Dermis microvascular lymphatic vessel endothelial cell (primary cell): ENCODE results near the gene FOXB1. TPM values are rescaled to one million over a fixed set of nuclear protein-coding genes. Genes with fewer than 3 reads are reported as not detected.

Experiments
- DNase-seq, 2 donors: peaks; one replicate each; pipeline versions ENCODE4 v3.0.0 to v3.0.0-alpha.2; 2010; ENCODE audit warnings: low read depth in 2 of 2
- total RNA-seq: library from RNA; depleted of rRNA; stranded (reverse); fragments of >200 nt; gene quantifications from 2 replicates; pipeline ENCODE4 v1.2.1, GENCODE V29; 2014

Gene FOXB1
- total RNA-seq, 1 donor from 2014 or later = not detected

GRCh38 chr15:59998950-59999611, 5.0 kb upstream of the FOXB1 start:
- no peak for DNase-seq

GRCh38 chr15:59999612-60000112, 4.4 kb upstream of the FOXB1 start:
- no peak for DNase-seq

DNA sequence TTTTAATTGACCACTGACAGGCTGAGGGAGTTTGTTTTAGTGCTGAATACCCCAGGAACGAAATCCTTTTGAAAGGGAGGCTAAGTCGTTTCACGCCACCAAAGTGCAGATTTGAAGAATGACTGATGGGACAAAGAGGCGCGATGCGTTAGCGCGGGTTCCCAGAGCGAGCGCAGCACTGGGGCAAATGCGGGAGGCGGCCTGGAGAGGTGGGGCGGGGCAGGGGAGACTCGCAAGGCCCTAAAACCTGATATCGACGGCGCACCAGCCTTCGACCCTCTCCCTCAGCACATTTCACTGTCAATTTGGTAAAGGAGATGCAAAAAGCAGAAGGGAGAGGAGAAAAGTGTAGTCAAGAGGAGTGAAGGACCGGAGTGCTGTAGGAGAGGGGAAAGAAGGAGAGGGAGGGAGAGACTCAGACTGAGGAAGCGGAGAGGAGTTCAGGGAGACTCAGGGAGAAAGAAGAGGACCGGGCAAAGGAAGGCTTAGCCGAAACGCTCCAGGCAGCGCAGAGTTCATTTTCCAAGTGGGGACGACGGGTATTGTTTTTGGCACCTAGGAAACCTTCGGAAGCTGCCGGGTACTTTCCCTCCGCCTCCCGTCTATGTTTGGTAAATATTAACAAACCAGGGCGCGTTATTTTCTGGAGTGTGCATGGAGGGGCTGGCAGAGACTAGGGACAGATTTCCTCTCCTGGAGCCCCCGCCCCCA, 3.8 kb upstream of the FOXB1 start:
- DNase-seq = no peak

- no peak for DNase-seq
Measured at GRCh38 chr15:60000824-60001609, 3.1 kb upstream of the FOXB1 start.

- no peak for DNase-seq
Measured at GRCh38 chr15:60001610-60002527, 2.2 kb upstream of the FOXB1 start.

DNA sequence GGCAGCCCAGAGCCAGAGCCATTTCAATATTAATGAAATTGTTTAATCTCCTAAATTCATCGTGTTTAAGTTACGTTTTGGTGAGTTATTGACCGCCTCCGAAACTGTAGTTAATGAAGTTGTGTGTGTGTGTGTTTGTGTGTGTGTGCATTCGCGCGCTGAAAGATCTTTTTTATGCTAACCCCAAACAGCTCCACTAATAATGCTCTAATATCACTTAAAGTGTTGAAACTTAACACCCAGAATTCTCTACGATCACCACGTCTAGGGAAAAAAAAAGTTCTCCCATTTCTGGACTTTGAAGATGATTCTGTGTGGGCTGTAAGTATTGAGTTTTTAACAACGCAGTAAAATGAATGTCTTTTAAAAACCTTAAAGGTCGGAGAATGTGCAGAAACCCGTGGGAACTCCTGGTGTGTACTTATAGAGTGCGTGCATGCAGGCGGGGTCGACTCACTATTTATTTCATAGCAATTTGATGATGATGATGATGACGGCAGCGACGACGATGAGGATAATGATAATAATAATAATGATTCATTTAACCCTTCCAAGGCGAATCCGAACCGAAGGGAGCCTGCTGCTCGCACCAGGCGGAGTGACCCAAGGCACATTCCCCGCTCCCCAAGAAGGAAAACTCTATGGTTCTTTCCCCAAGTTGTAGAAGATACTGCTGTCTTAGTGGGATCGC, 1.4 kb upstream of the FOXB1 start:
- DNase-seq = no peak

DNA sequence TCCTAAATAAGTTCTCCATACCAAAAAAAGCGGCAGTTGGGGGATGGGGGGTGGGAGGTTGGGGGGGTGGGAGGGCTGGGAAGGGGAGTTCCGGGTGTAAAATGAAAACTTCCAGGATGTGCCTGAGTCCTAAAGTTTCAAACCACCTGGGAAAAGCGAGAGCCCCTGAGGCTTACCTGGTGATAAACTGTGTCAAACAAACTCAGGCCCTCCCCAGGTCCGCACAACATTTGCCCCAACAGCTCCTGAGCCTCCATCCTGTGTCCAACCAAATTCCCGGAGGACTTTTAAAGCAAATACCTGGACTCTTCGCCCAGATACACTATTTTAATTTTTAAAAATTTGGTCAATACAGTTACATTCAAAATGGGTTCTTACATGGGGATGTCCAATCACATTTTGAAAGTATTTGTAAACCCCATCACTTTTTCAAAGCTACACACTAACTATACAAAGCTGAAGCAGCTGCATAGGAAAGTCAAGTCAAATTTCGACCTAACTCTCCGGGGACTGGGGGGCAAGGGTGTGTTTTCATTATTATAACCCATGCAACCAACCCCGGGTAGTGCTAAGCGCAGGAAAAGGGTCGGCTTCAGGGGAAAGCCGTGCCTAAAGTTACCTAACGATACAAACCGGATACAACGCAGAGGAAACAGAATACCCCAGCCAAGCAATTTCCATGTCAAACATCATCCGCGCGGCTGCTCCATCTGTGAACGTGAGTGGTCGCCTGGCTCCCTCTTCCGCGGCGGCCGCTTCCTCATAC, 685 bp upstream of the FOXB1 start:
- no peak for DNase-seq

GRCh38 chr15:60004846-60005351, 788 bp downstream of the FOXB1 start:
- no peak for DNase-seq

DNA sequence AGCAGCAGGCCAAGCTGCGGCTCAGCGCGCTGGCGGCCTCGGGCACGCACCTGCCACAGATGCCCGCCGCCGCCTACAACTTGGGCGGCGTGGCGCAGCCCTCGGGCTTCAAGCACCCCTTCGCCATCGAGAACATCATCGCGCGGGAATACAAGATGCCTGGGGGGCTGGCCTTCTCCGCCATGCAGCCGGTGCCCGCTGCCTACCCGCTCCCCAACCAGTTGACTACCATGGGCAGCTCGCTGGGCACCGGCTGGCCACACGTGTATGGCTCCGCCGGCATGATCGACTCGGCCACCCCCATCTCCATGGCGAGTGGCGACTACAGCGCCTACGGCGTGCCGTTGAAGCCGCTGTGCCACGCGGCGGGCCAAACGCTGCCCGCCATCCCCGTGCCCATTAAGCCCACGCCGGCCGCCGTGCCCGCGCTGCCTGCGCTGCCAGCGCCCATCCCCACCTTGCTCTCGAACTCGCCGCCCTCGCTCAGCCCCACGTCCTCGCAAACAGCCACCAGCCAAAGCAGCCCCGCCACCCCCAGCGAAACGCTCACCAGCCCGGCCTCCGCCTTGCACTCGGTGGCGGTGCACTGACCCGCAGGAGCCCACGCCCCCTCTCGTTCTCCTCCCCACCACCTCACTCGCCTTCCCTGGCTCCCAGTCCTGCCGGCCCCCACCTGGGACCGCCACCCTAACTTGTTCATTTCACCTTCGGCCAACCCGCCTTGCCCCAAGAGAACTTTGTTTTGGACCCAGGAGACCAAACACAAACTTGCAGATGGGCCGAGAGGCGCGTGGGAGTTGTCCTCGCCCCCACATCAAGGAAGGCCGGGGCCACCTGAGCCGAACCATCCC, 1.5 kb downstream of the FOXB1 start:
- no peak for DNase-seq

DNA sequence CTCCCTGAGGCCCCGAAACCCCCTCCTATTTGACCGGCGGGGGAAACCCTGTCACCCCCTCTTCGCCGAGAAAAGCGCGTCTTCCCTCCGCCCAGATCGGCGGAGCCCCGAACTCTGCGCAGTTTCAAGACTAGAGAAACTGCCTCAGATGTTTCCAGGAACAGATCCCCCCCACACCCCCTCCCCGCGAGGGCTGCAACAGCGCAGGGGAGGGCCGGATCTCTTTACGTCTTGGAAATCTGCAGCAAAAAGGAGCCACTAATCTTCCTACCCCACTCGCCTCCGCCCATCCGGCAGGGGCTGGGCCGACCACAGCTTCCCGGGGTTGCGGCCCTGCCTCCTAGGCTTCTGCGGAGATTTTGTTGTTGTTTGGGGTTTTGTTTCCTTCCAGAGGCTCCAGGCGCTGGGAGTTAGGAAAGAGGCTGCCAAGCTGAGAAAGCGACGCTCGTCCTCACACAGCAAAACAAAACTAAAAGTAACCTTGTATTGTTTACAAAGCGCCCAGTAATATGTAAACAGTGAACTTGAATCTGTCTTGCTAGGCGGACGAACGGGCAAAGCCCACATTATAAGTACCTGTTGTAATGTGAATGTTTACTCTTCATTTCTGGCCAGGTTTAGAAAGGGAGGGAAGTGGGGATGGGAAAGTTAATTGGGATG, 2.2 kb downstream of the FOXB1 start:
- DNase-seq = no peak

- DNase-seq = no peak
Measured at GRCh38 chr15:60006873-60007272, 2.8 kb downstream of the FOXB1 start.

- DNase-seq = no peak
Measured at GRCh38 chr15:60009124-60009960, 5.2 kb downstream of the FOXB1 start.

- no peak for DNase-seq
Measured at GRCh38 chr15:60009980-60010732, 6.0 kb downstream of the FOXB1 start.

- no peak for DNase-seq
Measured at GRCh38 chr15:60010858-60011257, 6.7 kb downstream of the FOXB1 start.

DNA sequence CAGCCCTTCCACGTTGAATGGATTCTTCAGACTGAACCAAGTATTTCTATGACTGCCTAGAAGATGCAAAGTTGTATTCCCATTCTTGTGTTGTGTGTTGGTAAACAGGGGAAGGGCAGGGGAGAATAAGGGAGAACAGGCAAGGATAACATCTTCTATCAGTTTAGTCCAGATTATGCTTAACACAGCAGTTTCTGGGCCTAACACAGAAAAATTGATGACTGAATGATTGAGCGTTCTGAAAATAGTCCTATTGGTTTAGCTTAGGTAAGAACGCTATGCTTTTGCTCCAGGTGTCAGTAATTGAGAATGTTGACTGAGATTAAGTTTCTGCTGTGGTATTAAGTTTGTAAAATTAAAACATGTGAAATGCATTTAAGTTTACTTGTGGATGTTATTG, 8.6 kb downstream of the FOXB1 start:
- no peak for DNase-seq
